PC-3 (cell line): ENCODE results near the gene CASP10.

Experiments
- EZH2 ChIP-seq: fragments of 300-600 bp; sonication (generic); IDR thresholded peaks from one replicate; pipeline ENCODE4 v1.6.1; 2017; ENCODE audit warnings: antibody characterized with exemption, mild to moderate bottlenecking, low read length; ENCODE audit not compliant: unreplicated experiment
- EZH2phosphoT487 ChIP-seq: fragments of 300-600 bp; sonication (generic); IDR thresholded peaks from 2 replicates; pipeline ENCODE4 v1.6.1; 2018; ENCODE audit warnings: mild to moderate bottlenecking, antibody characterized with exemption, low read length, borderline replicate concordance
- TF ChIP-seq, protein P1 (sequence below): fragments of 300-600 bp; sonication (generic); conservative IDR thresholded peaks from 2 replicates; pipeline ENCODE4 v1.5.1; 2017; ENCODE audit warnings: antibody characterized with exemption, low read depth, mild to moderate bottlenecking, low read length

DNA sequence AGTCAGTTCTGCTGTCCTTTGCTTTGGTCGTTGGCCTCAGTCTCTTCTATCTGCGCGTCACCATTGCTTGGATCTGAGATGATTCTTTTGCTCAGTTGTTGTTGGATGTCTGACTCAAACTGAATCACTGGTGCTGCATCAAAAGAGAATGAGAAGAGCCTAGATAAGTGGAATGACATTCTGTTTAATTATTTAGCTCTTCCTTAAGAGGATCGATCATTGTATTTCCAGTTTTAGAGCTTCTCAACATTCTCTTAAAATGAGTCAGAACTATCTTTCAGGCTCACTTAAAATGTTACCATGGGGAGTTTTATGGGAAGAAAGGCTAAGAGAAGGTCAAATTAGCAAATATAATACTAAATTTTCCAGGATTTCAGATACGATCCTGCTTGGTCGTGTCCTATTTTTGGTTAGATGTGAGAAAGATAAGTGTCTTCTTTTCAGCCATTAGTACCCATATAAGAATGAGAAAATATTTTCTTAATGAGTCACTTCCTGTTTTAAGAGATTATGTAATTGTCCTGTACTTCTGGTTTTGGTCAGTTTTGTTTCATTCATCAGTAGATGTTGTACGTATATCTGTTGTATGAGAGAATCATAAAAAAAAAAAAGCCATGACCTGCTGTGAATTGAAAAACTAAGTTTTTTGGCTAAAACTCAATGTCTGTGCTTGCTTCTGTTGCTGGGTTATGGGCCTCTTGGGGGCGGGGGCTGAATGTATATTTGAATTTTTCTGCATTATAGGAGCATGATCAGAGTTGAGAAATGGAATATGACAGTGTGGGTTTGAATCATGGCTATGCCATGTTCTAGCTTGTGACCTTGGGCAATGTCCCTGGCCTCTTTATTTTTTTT, 31.6 kb upstream of the CASP10 start:
- TF ChIP-seq, protein P1, sequence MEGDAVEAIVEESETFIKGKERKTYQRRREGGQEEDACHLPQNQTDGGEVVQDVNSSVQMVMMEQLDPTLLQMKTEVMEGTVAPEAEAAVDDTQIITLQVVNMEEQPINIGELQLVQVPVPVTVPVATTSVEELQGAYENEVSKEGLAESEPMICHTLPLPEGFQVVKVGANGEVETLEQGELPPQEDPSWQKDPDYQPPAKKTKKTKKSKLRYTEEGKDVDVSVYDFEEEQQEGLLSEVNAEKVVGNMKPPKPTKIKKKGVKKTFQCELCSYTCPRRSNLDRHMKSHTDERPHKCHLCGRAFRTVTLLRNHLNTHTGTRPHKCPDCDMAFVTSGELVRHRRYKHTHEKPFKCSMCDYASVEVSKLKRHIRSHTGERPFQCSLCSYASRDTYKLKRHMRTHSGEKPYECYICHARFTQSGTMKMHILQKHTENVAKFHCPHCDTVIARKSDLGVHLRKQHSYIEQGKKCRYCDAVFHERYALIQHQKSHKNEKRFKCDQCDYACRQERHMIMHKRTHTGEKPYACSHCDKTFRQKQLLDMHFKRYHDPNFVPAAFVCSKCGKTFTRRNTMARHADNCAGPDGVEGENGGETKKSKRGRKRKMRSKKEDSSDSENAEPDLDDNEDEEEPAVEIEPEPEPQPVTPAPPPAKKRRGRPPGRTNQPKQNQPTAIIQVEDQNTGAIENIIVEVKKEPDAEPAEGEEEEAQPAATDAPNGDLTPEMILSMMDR: no peak
- no peak for TF ChIP-seq EZH2
- no peak for TF ChIP-seq EZH2phosphoT487
